Epithelial cell of proximal tubule (primary cell): ENCODE measurements around the gene ARAP2. TPM values are rescaled to one million over a fixed set of nuclear protein-coding genes. Genes with fewer than 3 reads are reported as not detected.

Experiments
- DNase-seq: peaks from one replicate; pipeline ENCODE4 v3.0.0-alpha.2; 2011; ENCODE audit warnings: low read depth
- H3K4me3 ChIP-seq: 2 replicates; pipeline ENCODE4 v1.5.1; 2011; ENCODE audit warnings: low read depth, mild to moderate bottlenecking, low read length
- CTCF ChIP-seq: conservative IDR thresholded peaks from 2 replicates; pipeline ENCODE4 v1.5.1; 2012; ENCODE audit warnings: low read depth, mild to moderate bottlenecking, low read length
- total RNA-seq: library from RNA; depleted of rRNA; stranded (reverse); fragments of >200 nt; gene quantifications from 2 replicates; pipeline ENCODE4 v1.2.3, GENCODE V29; 2015

Gene ARAP2
- total RNA-seq, 1 donor from 2014 or later = 10.1 TPM

GRCh38 chr4:36111172-36111571 is 133.1 kb downstream of the ARAP2 start:
- H3K4me3 ChIP-seq = no peak overlapping the region
- no peak for DNase-seq
- no peak for TF ChIP-seq CTCF

- DNase-seq = no peak
- no peak for TF ChIP-seq CTCF
- no peak overlapping the region for H3K4me3 ChIP-seq
Measured at GRCh38 chr4:36099509-36099908, 144.8 kb downstream of the ARAP2 start.

- DNase-seq = no peak
- H3K4me3 ChIP-seq = no peak overlapping the region
- no peak for TF ChIP-seq CTCF
Measured at GRCh38 chr4:36094995-36095394, 149.3 kb downstream of the ARAP2 start.

- TF ChIP-seq CTCF = no peak
- DNase-seq = no peak
- H3K4me3 ChIP-seq = no peak overlapping the region
Measured at GRCh38 chr4:36091997-36092396, 152.3 kb downstream of the ARAP2 start.

GRCh38 chr4:36088542-36088941 is 155.8 kb downstream of the ARAP2 start:
- H3K4me3 ChIP-seq = no peak overlapping the region
- peak; percentile 37 for DNase-seq
- TF ChIP-seq CTCF = no peak

- no peak for TF ChIP-seq CTCF
- DNase-seq = no peak
- no peak overlapping the region for H3K4me3 ChIP-seq
Measured at GRCh38 chr4:36086261-36086786, 158.0 kb downstream of the ARAP2 start.

- no peak for DNase-seq
- TF ChIP-seq CTCF = no peak
Measured at GRCh38 chr4:36082817-36083216, 161.5 kb downstream of the ARAP2 start.

More at GRCh38 chr4:36082817-36083216, 161.5 kb downstream of the ARAP2 start:
- H3K4me3 ChIP-seq = no peak overlapping the region
